Measurements from ENCODE around the gene RICTOR. TPM values are rescaled to one million over a fixed set of nuclear protein-coding genes. Genes with fewer than 3 reads are reported as not detected.

RICTOR gene
- total RNA-seq, 1 experiment from 2014 or later, result 21.7 TPM

DNA sequence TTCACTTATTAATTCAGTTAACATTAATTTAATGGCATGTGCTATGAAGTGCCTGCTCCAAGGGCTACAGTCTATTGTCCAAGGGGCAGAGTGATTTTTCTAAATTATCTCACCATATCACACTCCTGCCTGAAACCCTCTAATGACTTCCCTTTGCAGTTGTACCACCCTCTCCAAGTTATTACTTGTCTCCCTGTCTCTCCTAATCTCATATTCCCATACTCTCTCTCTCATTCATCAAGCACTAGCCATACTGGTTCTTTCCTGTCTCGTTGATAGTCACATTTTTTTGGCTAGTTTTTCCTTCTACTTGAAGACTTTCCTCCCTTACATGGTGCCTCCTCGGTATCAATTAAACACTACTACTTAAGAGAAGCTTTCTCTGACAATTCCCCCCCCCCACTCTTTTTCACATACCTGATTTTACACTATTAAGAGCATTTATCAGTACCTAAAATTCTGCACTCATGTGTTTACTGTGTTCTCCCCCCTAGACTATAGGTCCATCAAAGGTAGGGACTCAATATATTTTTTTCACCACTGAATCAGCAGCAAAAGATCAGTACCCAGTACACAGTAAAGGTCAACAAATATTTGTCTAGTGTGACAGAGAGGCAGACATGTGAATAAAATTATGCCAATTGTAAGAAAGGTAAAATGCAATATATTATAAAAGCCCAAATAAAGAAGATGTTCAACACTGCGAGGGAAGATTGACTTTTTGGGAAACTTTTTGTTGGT is 19.0 kb downstream of the RICTOR start:
- Histone ChIP-seq H3K9me3 (ENCODE audit: control insufficient read depth in 1 of 2, insufficient read depth in 1 of 2, low read depth in 1 of 2, low read length in 2 of 2) (no peaks in the 10 kb centered on the region), H3K79me2 (ENCODE audit: insufficient read depth, low read length) (peaks cover 17% of the 10 kb centered on the region)
- RAD21 ChIA-PET (ENCODE audit: low non-redundant PET in 1 of 2, low total read pairs in 2 of 2, uncharacterized antibody in 2 of 2, unreplicated experiment in 2 of 2), result no interaction called here

More for the DNA sequence above, 19.0 kb downstream of the RICTOR start:
- no peaks in the 10 kb centered on the region for H4K20me1 ChIP-seq (ENCODE audit: insufficient read depth)
- no peak overlapping the region for H3K9ac ChIP-seq (ENCODE audit: low read length)
- H3K4me1 ChIP-seq (ENCODE audit: control insufficient read depth in 1 of 2, insufficient read depth in 2 of 2, low read length in 2 of 2), result no peaks in the 10 kb centered on the region
- intact Hi-C loops (cut with micrococcal nuclease), result no loop called here
- H3K36me3 ChIP-seq (ENCODE audit: control insufficient read depth in 1 of 2, insufficient read depth in 2 of 2, low read length in 2 of 2), result no peaks in the 10 kb centered on the region
- no peak overlapping the region for H2AFZ ChIP-seq (ENCODE audit: low read depth, low read length, poor library complexity, severe bottlenecking)
- no peak for TF ChIP-seq ELF1 (IDR thresholded peaks at IDR 0.05; ENCODE audit: borderline replicate concordance, low read depth)
- no peak for TF ChIP-seq EZH2 (IDR thresholded peaks at IDR 0.05)
- TF ChIP-seq CEBPB (IDR thresholded peaks at IDR 0.05; ENCODE audit: low read depth), result no peak
- no peak for TF ChIP-seq CBX3 (IDR thresholded peaks at IDR 0.05; ENCODE audit: low read depth)
- TF ChIP-seq SRF (IDR thresholded peaks at IDR 0.05; ENCODE audit: low read depth), result no peak
- no peak for TF ChIP-seq SIN3A (IDR thresholded peaks at IDR 0.05; ENCODE audit: low read depth)
- TF ChIP-seq ZBTB33 (IDR thresholded peaks at IDR 0.05; ENCODE audit: extremely low read depth, insufficient replicate concordance, low read length), result no peak
- no peak for TF ChIP-seq FOSL1 (IDR thresholded peaks at IDR 0.05; ENCODE audit: low read depth)
- no peak for TF ChIP-seq SP1 (IDR thresholded peaks at IDR 0.05; ENCODE audit: low read depth)
- TF ChIP-seq TCF7L2 (IDR thresholded peaks at IDR 0.05; ENCODE audit: borderline replicate concordance, extremely low read depth, insufficient read depth, insufficient read length), result no peak
- no peak for TF ChIP-seq MAX (IDR thresholded peaks at IDR 0.05)
- TF ChIP-seq YY1 (IDR thresholded peaks at IDR 0.05; ENCODE audit: extremely low read depth, insufficient replicate concordance, low read depth, low read length), result no peak
- no peak for TF ChIP-seq POLR2A (IDR thresholded peaks at IDR 0.05; ENCODE audit: borderline replicate concordance, extremely low read depth, insufficient read depth, insufficient read length)
- TF ChIP-seq EZH2phosphoT487 (IDR thresholded peaks at IDR 0.05; ENCODE audit: borderline replicate concordance), result no peak
- TF ChIP-seq RAD21 (IDR thresholded peaks at IDR 0.05; ENCODE audit: low read depth), result no peak
- no peak for TF ChIP-seq POLR2AphosphoS5 (IDR thresholded peaks at IDR 0.05; ENCODE audit: low read depth, low read length)
- no peak for TF ChIP-seq REST (IDR thresholded peaks at IDR 0.05; ENCODE audit: low read depth)
- no peak for TF ChIP-seq EGR1 (IDR thresholded peaks at IDR 0.05; ENCODE audit: low read depth)
- no peak for TF ChIP-seq ZFX (IDR thresholded peaks at IDR 0.05)
- no peak for TF ChIP-seq JUND (IDR thresholded peaks at IDR 0.05)
- DNase-seq (ENCODE audit: low read depth, low spot score) (no peak), ATAC-seq (no peak)
- BruUV-seq (replicated peaks), result no TSS peak
- ChIA-PET POLR2A (no interaction called here), CTCF (no interaction called here)
- no peak overlapping the region for H3K4me2 ChIP-seq (ENCODE audit: low read length)
- H3K27ac ChIP-seq (ENCODE audit: low read depth, low read length), result no peak overlapping the region
- no peaks in the 10 kb centered on the region for H3K27me3 ChIP-seq (ENCODE audit: insufficient read depth, low read length)
- no peak overlapping the region for H3K4me3 ChIP-seq (replicated peaks in 1 of 2; ENCODE audit: low read depth in 1 of 2, low read length in 2 of 2)
- H3K9me2 ChIP-seq (ENCODE audit: insufficient read depth), result no peaks in the 10 kb centered on the region
